Calu3 (cell line): Measurements from ENCODE around the gene MAP2K7. TPM values are rescaled to one million over a fixed set of nuclear protein-coding genes. Genes with fewer than 3 reads are reported as not detected.
"Not testable (repeated sequence)": the region's sequence is repeated elsewhere in the genome, so short reads cannot be mapped to it uniquely, and the experiment has no call there.

Source experiments
- BruUV-seq: library from RNA; stranded (reverse); fragments of 400-500 nt; replicated peaks from 2 replicates; lab custom pipeline; 2021; lab: Mats Ljungman, UMichigan
- CTCF ChIA-PET: fragments of 300-600 bp; sonication (Branson Sonifier 250); formaldehyde crosslinking; loops from one replicate; lab custom pipeline; 2022; ENCODE audit warnings: antibody characterized with exemption; lab: Charles Lee
- DNase-seq: peaks from one replicate; pipeline ENCODE4 v3.0.0; 2022
- H3K27ac Mint-ChIP-seq: one replicate; pipeline ENCODE4 v1.8.0; 2022; ENCODE audit warnings: mixed read lengths; ENCODE audit not compliant: unreplicated experiment
- H3K27me3 Mint-ChIP-seq: one replicate; pipeline ENCODE4 v1.8.0; 2022; ENCODE audit warnings: mixed read lengths; ENCODE audit not compliant: unreplicated experiment
- H3K36me3 Mint-ChIP-seq: one replicate; pipeline ENCODE4 v1.8.0; 2022; ENCODE audit warnings: mild to moderate bottlenecking, moderate library complexity, mixed read lengths; ENCODE audit not compliant: insufficient read depth, unreplicated experiment
- H3K4me1 Mint-ChIP-seq: one replicate; pipeline ENCODE4 v1.8.0; 2022; ENCODE audit warnings: mild to moderate bottlenecking, low read depth, mixed read lengths; ENCODE audit not compliant: unreplicated experiment
- H3K4me3 Mint-ChIP-seq: one replicate; pipeline ENCODE4 v1.8.0; 2022; ENCODE audit warnings: mild to moderate bottlenecking, low read depth, moderate library complexity, mixed read lengths; ENCODE audit not compliant: unreplicated experiment
- H3K9me3 Mint-ChIP-seq: one replicate; pipeline ENCODE4 v1.8.0; 2022; ENCODE audit warnings: low read depth, mixed read lengths; ENCODE audit not compliant: unreplicated experiment
- CTCF ChIP-seq: fragments of 200-600 bp; IDR thresholded peaks from one replicate; pipeline ENCODE4 v1.8.0; 2022; ENCODE audit warnings: antibody characterized with exemption; ENCODE audit not compliant: unreplicated experiment
- intact Hi-C: fragments of 100-400 bp; cut with micrococcal nuclease; formaldehyde crosslinking; loops from one replicate; pipeline ENCODE4 v1.10.0; 2022; ENCODE audit not compliant: unreplicated experiment
- total RNA-seq: library from RNA; stranded (reverse); gene quantifications from 2 replicates; pipeline ENCODE4 v1.2.3, GENCODE V29; 2022

Gene MAP2K7
- total RNA-seq, 1 experiment from 2014 or later: 28.0 TPM

DNA sequence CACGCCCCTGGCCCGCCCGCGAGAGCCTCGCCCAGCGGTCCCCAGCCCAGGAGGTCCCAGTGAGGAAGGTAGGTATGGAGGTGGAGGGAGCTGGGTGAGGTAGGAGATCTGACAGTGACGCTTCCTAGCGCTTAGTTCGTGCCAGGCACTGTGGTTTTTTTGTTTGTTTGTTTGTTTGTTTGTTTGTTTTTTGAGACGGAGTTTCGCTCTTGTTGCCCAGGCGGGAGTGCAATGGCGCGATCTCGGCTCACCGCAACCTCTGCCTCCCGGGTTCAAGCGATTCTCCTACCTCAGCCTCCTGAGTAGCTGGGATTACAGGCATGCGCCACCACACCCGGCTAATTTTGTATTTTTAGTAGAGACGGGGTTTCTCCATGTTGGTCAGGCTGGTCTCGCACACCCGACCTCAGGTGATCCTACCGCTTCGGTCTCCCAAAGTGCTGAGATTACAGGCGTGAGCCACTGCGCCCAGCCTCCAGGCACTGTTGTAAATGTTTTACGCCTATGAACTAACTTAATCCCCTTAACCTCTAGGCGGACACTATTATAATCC lies 14.5 kb downstream of the MAP2K7 start:
- BruUV-seq, H3K27me3 Mint-ChIP-seq, H3K27ac Mint-ChIP-seq, H3K4me1 Mint-ChIP-seq, DNase-seq, intact Hi-C loops, H3K9me3 Mint-ChIP-seq: not testable (repeated sequence)
- Mint-ChIP-seq H3K4me3 (peak overlapping the region; percentile 65), H3K36me3 (peaks cover 38% of the 10 kb centered on the region)
- CTCF ChIA-PET: interaction anchor here (0.7 kb wide), 1 partner anchor 25 kb away, joined by 4 read pairs; the partner anchor contains the start of gene TIMM44
- peak; percentile 5 for TF ChIP-seq CTCF

DNA sequence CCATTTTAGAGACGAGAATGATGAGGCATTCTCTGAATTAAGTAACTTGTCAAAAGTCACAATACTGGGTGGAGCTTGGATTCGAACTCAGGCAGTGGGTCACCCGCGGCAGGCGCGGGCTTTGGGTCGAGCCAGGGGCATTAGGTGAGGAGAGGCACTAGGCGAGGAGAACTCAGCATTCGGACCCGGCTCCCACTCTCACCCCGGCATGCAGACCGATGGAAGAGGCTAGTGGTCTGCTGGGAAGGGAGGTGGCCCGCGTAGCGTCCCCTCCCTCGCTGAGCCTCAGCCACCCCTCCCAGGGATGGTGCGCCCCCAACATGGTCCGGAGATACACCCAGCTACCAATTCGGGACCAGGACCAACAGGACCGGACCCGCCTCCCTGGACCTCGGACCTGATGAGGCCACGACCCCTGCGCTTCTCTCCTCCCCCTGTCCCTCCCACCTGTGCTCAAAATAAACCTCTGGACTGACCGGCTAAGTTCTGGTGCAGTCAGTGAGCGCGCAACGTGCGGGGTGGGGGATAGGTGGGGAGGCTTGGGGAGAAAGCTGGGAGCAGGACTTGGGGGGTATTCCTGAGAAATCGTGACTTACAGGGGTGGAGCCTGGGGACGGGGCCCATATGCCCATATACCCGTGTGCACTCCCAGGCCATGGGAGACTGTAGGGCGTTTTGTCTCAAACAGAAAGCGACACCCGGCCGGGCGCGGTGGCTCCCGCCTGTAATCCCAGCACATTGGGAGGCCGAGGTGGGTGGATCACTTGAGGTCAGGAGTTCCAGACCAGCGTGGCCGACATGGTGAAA lies 15.1 kb downstream of the MAP2K7 start:
- no peaks in the 10 kb centered on the region for H3K9me3 Mint-ChIP-seq
- DNase-seq: no peak
- no peak for TF ChIP-seq CTCF
- no TSS peak for BruUV-seq
- CTCF ChIA-PET: interaction anchor here (2.1 kb wide), 1 partner anchor 25 kb away, joined by 13 read pairs; the partner anchor contains the start of gene TIMM44
- H3K36me3 Mint-ChIP-seq: peaks cover 37% of the 10 kb centered on the region
- no peak overlapping the region for H3K27ac Mint-ChIP-seq
- intact Hi-C loops: no loop called here
- peaks cover 8% of the 10 kb centered on the region for H3K4me1 Mint-ChIP-seq
- H3K27me3 Mint-ChIP-seq: no peaks in the 10 kb centered on the region
- H3K4me3 Mint-ChIP-seq: peak overlapping the region; percentile 76

- Mint-ChIP-seq H3K27me3 (no peaks in the 10 kb centered on the region), H3K27ac (peak within 1 kb of the TSS; percentile 42), H3K9me3 (no peaks in the 10 kb centered on the region), H3K4me1 (peaks cover 8% of the 10 kb centered on the region), H3K4me3 (peak within 1 kb of the TSS; percentile 76), H3K36me3 (peaks cover 31% of the 10 kb centered on the region)
- no peak for TF ChIP-seq CTCF
- intact Hi-C loops: no loop called here
- DNase-seq: peak; percentile 94
- BruUV-seq: no TSS peak
- CTCF ChIA-PET: interaction anchor here (0.6 to 2.3 kb wide), 12 partner anchors 9 to 1389 kb away, joined by 3 to 18 read pairs (median 8); partner anchors contain the start of genes LRRC8E, TIMM44 and TNFSF9
Measured at GRCh38 chr19:7919610-7920518, 16.2 kb downstream of the MAP2K7 start, which contains the start of gene SNAPC2. Gene SNAPC2, plus strand, starts transcription at chr19:7920338. Its CDS starts 29 bp downstream, at chr19:7920367.
